ENCODE results near the gene ZFTA.
"Not testable (repeated sequence)": the region's sequence is repeated elsewhere in the genome, so short reads cannot be mapped to it uniquely, and the experiment has no call there.

The ZFTA gene

DNA sequence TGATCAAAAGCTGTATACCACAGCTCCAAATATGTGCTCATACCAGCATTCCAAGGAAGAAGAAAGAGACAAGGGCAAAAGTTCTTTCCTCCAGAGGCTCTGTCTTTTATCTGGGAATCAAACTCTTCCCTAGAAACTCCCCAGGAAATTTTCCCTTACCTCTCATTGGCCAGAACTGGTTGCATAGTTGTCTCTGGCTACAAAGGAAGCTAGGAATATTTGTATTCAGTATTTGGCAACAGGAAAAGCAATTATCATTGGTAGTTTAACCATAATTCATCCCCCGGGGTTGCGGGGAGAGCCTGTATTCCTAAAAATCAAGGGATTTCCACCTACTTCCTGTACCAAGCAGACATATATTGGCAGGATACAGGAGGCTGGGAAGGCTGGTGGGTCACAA, 10.5 kb upstream of the ZFTA start:
- in situ Hi-C loops (cut with MboI; ENCODE audit: low sequenced_read_pairs), result no loop called here

- in situ Hi-C loops (cut with MboI; ENCODE audit: low sequenced_read_pairs), result no loop called here
Observed at GRCh38 chr11:63775191-63775590, 6.6 kb upstream of the ZFTA start.

DNA sequence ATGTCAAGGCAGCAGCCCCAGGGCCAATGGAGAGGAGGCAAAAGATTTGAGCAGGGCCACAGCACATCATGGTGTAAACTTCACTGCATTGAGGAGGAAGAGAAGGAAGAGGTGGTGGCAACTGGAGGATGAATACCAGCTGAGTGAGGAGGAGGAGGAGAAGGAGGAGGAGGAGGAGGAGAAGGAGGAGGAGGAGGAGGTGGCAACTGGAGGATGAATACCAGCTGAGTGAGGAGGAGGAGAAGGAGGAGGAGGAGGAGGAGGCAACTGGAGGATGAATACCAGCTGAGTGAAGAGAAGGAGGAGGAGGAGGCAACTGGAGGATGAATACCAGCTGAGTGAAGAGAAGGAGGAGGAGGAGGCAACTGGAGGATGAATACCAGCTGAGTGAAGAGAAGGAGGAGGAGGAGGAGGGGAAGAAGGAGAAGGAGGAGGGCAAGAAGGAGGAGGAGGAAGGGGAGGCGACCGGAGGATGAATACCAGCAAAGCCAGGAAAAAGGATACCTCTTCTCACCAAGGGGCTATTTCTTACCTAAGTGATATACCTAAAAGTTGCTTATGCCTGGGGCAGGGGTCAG, 3.3 kb upstream of the ZFTA start:
- in situ Hi-C loops (cut with MboI; ENCODE audit: low sequenced_read_pairs), result not testable (repeated sequence)

DNA sequence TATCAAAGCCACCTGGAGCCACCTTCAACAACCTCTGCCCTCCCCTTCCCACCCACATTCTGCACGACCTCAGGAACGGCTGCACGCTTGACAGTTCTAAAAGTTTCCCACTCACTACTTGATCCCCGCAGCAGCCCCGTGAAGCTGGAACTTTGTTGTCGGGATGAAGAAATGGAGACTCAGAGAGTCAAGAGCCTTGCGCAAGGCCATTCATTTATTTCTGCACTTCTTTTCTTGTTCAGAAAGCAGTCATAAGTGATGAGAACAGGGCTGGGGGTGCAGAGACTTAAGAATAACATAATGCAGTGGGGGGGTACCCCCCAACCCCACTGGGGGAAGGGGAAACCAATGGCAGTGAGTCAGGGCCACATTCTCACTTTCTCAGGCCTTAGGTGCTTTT, 2.2 kb upstream of the ZFTA start:
- in situ Hi-C loops (cut with MboI; ENCODE audit: low sequenced_read_pairs), result no loop called here

DNA sequence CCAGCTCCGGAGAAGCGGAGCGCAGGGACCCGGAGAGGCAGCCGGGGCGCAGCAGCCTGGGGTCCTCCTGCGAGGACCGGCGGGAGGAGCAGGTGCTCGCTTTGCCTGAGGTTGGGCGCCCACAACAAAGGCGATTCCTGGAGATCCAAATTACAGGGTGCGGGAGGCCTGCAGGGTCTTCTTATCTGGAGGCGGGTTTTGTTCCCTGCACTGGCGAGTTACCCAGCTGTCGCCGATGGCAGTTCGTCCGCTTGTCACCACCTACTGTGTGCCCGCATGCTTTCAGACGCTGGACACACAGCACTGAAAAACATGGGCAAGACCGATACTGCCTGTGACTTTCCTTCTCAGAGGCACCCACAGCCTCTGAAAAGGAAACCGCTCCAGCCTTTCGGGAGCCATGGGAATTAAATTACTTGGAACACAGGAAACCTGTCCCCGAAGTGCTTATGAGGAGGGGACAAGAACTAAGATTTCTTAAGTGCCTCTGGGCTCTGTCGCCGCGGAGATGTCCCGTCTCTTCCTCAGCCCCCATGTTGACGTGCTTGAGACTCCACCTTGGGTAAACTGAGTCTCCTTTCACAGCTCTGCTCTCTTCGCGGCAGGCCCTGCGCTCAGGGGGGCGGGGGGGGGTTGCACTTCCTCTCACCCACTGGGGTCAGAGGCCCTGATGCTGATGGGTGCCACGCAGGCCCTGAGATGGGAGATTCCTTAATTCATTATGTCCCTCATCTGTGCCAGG, 1.3 kb upstream of the ZFTA start:
- in situ Hi-C loops (cut with MboI; ENCODE audit: low sequenced_read_pairs), result no loop called here

GRCh38 chr11:63769042-63769713, 603 bp upstream of the ZFTA start:
- in situ Hi-C loops (cut with MboI; ENCODE audit: low sequenced_read_pairs), result no loop called here

GRCh38 chr11:63767565-63768236, 874 bp downstream of the ZFTA start:
- in situ Hi-C loops (cut with MboI; ENCODE audit: low sequenced_read_pairs), result no loop called here

DNA sequence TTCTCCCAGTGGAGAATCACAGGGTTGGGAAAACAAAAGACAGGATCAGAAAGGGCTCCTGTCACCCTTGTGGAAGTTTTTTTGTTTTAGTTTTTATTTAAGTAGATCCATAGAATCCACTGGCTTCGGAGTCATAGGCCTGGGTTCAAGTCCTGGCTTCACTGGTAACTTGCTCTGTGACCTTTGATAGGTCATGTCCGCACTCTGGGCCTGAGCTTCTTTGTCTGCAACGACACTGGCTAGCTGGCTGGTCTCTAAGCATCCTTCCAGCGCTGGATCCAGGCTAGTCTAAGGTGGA, 1.4 kb downstream of the ZFTA start:
- in situ Hi-C loops (cut with MboI; ENCODE audit: low sequenced_read_pairs), result no loop called here

GRCh38 chr11:63766531-63767235, 1.9 kb downstream of the ZFTA start:
- in situ Hi-C loops (cut with MboI; ENCODE audit: low sequenced_read_pairs), result no loop called here

- in situ Hi-C loops (cut with MboI; ENCODE audit: low sequenced_read_pairs), result no loop called here
Observed at GRCh38 chr11:63765688-63766241, 2.8 kb downstream of the ZFTA start.

- in situ Hi-C loops (cut with MboI; ENCODE audit: low sequenced_read_pairs), result no loop called here
Observed at GRCh38 chr11:63764679-63765647, 3.6 kb downstream of the ZFTA start.

GRCh38 chr11:63764340-63764678, 4.3 kb downstream of the ZFTA start:
- in situ Hi-C loops (cut with MboI; ENCODE audit: low sequenced_read_pairs), result no loop called here

DNA sequence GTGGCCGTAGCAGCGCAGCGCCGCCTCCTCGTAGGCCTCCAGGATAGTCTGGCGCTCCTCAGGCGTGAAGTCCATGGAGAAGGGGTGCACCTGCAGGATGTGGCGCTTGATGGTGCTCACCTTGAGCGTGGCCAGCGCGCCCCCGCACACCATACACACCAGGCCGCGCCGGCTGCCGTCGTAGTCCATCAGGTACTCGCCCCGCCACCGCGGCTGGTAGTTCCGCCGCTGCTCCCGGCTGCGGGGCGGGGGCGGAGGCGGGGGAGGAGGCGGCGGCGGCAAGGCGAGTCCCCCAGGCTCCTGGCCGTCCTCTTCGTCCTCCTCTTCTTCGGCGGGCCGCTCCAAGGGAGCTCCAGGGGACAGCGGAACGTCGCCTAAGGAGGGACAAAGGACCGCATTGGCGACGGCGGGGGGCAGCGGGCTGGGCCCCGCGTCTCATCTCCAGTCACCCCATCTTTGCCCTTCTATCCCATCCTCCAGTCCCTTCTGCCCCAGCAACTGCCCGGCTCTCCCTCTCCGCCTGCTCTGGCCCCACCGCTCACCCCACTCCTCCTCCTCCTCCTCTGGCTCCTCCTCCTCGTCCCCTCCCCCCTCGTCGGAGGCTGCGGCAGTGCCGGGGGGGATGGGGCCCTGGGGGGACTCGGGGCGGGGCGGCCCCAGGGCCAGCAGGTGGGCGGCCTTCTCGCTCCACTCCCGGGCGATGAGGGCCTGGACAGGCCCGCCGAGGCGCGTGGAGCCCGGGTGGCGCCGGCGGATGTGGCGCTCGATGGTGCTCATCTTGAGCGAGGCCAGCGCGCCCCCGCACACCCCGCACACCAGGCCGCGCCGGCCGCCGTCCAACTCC, 4.9 kb downstream of the ZFTA start:
- in situ Hi-C loops (cut with MboI; ENCODE audit: low sequenced_read_pairs), result no loop called here

DNA sequence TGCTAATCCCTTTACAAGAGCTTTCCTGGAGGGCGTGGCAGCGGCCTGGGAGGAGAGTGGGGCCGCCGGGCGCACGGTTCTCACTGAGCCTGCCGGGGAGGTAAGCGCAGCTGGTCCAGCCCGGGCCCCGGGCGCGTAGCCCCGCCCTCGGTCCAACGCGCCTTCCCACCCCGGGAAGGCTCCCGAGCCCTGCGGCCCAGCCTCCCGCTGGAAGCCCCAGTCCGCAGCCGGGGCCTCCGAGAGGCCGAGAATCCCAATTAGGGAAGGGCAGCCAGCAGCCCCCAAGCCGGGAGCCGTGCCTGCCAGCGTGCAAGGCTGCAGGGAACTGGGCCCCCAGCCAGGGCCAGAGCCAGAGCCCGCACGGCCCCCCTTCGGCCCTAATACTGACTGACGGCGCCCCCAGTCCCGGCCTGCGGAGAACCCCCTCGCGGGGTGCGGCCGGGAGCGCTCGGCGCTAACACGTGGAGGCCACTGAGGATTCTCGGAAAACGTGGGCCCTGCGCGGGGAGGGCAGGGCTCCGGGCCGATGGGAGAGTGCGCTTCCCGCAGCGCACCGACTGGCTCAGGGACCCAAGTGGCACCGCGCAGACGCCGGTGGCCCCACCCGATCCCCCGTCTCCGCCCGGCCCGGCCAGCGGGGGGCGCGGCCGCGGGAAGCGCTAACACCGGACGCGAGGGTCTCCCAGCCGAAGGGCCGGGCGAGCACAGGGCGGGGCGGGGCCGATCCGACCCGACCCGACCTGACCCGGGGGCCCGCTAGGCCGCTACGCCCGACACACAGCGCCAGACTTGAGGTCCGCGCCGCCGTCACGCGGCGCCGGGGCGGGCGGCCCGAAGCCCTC, 5.7 kb downstream of the ZFTA start:
- in situ Hi-C loops (cut with MboI; ENCODE audit: low sequenced_read_pairs), result no loop called here

GRCh38 chr11:63761931-63762653, 6.5 kb downstream of the ZFTA start:
- in situ Hi-C loops (cut with MboI; ENCODE audit: low sequenced_read_pairs), result no loop called here

DNA sequence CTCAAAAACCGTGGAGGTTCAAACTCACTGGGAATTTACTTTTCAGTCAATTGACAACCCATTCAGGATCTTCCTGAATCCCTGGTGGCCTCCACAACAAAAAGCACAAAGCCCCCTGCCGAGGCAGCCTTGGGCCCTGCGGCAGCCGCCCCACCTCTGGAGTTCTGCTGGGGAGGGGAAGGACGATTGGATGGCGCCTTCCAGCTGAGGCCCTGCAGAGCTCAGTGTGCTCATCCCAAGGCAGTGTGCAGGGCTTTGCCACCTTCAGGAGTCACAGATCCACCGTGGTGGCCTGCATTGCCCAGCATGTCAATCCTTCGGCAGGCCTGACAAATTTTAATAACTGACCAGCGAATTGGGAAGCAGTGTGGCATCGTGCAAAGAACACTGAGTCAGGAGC, 7.4 kb downstream of the ZFTA start:
- in situ Hi-C loops (cut with MboI; ENCODE audit: low sequenced_read_pairs), result no loop called here

- in situ Hi-C loops (cut with MboI; ENCODE audit: low sequenced_read_pairs), result no loop called here
Observed at GRCh38 chr11:63760487-63761079, 8.0 kb downstream of the ZFTA start.
